Activated CD4-positive, alpha-beta T cell treated with anti-CD3 and anti-CD28 coated beads for 1 hour (primary cell): ENCODE results near the gene BRMS1.
"Not testable (repeated sequence)": the region's sequence is repeated elsewhere in the genome, so short reads cannot be mapped to it uniquely, and the experiment has no call there.

Source experiments
- DNase-seq: peaks from one replicate; pipeline ENCODE4 v3.0.0-alpha.2; 2020

BRMS1 gene, protein sequence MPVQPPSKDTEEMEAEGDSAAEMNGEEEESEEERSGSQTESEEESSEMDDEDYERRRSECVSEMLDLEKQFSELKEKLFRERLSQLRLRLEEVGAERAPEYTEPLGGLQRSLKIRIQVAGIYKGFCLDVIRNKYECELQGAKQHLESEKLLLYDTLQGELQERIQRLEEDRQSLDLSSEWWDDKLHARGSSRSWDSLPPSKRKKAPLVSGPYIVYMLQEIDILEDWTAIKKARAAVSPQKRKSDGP

DNA sequence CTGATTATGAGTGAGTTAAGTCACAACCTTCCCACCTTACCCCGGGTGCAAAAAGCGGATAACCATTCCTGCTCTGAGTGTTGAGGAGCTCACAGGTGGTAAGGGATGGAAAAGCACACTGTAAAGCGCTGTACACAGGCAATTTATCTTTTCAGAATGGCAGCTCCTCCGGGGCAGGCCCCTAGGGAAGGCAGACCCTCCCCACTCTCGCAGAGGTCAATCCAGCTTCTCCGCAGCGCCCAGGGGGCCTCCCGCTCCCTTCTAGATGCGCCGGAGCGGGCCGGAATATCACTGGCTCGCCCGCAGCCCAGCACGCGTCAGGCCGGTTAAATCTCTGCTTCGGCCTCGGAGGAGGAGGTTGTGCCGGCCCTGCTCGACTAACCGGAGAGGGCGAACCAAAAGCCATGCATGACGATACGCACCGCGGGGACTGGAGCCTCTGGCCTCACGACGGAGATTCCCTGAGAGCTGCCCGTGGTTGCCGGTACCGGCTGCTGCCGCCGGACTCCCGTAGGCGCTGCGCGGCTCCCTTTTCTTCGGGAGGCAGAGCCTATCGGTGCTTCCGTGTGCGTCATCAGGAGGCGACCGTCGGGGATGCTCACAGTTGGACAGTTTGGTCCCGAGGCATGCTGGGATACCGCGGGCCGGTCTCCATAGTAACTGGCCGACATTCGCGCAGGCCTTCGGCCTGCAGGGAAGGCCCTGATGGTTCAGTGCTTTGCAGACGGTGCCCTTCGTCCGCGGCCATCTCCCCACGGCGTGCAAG, at the start of gene BRMS1:
BRMS1 (minus strand) TSS at position 555 of the 766 bp plus-strand sequence. CDS start 2,870 bp downstream, outside the sequence.
- DNase-seq: peak; percentile 94

DNA sequence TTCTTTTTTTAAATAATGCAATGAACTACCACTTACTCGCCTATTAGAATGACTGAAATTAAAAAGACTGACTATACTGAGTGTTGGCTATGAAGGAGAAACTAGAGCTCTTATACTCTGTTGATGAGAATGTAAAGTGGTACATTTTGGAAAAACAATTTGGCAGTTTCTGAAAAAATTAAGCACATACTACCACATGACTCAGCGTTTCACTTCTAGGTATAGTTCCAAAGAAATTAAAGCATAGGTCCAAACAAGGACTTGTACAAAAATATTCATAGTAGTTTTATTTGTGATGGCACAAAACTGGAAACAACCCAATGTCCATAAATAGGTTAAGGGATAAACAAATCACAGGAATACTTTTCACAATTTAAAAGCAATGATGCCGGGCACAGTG, 49.0 kb upstream of the BRMS1 start:
- no peak for DNase-seq

DNA sequence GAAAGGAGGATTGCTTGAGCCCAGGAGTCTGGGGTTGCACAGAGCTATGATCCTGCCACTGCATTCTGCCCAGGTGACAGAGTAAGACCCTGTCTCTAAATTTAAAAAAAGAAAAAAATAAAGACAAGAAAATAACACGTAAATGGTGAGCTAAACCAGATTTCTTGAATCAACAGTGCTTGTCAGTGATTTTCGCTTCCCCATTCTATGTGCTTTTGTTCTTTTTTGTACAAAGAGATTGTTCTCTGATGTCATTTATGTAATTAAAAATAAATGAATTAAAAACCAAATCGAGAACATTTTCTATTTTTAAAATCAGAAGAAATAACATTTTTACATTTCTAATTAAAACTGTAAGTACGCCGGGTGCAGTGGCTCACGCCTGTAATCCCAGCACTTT, 46.4 kb upstream of the BRMS1 start:
- DNase-seq: no peak

DNA sequence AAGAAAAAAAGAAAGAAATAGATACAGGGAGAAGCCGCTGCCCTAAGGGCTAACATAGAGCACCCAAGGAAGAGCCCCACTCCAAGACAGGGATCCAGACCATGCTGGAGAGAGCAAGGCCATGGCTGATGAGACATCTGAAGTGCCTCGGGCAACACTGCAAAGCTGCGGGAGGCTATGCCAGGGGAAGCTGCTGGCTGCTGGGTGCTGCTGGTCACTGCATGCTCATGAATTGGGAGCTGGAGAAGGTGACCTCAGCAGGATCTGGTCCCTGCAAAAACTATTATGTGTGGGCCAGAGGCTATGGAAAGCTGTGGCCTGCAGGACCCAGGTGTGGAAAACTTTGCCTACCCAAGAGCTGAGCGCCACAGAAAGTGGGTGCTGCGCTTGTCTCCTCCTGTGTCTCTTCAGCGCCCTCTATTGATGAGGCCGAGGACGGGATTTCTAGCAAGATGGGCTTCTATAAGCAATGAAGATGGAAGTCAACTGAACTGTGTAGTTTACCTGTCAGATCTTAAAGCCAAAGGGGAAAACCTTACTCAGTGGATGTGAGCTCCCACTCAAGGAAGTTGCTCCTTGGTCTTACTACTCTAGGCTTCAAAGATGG, 44.0 kb upstream of the BRMS1 start:
- DNase-seq: peak; percentile 50

DNA sequence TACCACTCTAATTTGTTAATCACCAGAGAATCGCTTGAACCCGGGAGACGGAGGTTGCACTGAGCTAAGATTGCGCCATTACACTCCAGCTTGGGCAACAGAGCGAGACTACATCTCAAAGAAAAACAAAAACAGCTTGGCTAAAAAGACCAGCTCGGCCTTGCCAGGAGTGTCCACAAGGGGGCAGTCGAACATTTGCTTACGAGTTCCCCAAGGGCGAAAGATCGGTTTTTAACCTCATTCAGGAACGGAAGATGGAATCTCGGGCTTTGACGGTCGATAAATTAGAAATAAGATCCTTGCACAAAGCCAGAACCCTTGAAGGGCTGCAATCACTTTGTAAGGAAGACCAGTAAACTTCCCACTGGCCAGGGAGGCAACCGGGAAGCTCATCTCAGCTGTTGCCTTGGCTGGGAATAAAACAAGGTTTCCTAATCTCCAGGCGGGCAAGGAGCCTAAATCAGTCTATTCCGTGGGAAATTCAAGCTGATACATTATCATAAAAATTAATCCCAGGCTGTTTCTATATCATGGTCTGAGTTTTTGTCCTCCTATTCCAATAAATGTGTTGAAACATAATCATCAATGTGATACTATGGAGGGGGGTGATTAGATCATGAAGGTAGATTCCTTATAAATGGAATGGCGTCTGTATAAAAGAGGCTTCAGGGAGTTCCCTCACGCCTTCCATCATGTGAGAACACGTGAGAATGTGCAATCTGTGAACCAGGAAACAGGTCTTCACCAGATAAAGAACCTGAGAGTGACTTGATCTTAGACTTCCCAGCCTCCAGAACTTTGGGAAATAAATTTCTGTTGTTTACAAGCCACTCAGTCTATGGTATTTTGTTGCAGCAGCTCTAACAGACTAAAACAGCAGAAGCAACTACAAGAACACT, 41.5 kb upstream of the BRMS1 start:
- DNase-seq: peak; percentile 71

DNA sequence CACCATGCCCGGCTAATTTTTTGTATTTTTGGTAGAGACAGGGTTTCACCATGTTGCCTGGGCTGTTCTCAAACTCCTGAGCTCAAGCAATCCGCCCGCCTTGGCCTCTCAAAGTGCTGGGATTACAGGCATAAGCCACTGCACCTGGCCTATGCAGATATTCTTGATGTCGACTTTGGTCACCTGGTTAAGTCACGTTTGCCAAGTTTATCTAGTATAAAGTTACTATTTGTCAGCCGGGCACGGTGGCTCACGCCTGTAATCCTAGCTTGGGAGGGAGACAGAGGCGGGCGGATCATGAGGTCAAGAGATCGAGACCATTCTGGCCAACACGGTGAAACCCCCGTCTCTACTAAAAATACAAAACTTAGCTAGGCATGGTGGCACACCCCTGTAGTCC, 39.4 kb upstream of the BRMS1 start:
- DNase-seq: not testable (repeated sequence)

DNA sequence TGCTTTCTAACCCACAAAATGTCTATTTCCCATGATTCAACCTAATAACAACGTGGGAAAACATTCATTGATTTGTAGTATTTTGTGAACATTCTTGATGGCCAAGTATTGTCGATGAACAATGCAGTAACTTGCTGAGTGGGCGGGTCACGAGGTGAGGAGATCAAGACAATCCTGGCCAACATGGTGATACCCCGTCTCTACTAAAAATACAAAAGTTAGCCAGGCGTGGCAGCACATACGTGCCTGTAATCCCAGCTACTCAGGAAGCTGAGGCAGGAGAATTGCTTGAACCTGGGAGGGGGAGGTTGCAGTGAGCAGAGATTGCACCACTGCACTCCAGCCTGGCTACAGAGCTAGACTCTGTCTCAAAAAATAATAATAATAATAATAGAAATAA, 35.4 kb upstream of the BRMS1 start:
- DNase-seq: not testable (repeated sequence)

DNA sequence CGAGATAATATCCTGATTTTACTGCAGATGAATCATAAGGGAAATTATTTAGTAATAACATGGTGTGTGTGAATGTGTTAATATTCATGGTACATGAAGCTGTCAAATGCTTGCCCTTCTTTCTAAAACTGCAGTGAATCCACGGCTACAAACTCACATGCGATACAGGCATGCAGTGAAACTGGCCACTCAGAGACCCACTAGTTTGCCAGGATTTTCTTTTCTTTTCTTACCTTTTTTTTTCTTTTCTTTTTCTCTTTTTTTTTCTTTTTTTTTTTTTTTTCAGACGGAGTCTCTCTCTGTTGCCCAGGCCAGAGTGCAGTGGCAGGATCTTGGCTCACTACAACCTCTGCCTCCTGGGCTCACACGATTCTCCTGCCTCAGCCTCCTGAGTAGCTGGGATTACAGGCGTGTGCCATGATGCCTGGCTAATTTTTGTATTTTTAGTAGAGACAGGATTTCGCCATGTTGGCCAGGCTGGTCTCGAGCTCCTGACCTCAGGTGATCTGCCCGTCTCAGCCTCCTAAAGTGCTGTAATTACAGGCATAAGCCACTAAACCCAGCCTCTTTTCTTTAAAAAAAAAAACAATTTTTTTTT, 28.9 kb upstream of the BRMS1 start:
- DNase-seq: not testable (repeated sequence)

DNA sequence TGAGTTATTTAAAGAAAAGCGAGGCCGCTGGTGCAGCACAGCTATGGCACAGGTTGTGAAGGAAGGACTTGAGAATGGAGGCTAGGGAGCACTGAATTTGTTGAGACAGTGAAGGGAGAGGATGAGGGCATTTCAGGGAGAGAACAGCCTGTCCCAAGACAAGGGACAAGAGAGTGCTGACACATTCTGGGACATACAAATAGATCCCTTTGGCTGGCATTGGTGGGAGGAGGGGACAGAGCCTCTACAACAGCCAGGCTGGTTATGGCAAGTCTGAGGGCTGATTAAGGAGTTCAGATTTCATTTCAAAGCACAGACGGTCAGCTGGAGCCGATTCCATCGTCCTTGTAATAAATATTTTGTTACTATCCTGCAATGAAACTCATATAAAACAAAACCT, 28.4 kb upstream of the BRMS1 start:
- DNase-seq: no peak

DNA sequence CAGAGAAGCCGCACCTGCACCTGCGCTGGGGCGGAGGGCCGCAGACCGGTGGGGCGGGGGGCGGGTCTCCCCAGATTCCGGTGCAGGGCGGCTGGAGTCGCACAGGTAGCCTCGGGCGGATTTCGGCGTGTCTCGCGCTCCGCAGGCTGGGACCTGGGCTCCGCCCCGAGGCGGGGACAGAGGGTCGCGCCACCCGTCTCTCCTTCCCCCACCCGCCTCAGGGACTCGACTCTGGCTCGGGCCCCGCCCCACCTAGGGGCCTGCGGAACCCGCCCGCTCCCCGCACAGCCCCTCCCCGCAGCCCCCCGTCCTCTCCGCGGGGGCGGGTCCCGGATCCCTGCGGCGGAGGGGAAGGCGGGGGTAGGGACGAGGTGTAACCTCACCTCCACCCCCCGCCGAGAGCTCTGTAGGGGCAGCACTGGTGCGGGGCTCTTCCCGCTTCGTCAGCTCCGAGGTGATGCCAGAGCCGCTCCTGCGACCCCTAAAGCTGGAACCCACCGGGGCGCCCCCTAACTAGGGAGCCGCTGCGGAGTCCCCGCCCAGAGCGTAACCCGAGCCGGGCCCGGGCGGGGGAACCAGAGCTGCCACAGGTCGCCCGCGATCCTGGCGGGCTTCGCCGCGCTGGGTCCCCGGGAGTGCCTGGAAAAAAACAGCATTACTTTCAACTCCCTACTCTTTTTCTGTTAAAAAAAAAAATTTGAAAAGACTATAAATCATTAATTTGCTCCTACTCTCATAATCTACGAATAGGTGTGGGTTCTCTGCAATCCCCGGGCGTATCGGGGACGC, 26.9 kb upstream of the BRMS1 start, which contains the start of gene SLC29A2:
SLC29A2 (minus strand) TSS at position 134 of the 789 bp plus-strand sequence. CDS start 169 bp downstream, outside the sequence.
- peak; percentile 55 for DNase-seq

DNA sequence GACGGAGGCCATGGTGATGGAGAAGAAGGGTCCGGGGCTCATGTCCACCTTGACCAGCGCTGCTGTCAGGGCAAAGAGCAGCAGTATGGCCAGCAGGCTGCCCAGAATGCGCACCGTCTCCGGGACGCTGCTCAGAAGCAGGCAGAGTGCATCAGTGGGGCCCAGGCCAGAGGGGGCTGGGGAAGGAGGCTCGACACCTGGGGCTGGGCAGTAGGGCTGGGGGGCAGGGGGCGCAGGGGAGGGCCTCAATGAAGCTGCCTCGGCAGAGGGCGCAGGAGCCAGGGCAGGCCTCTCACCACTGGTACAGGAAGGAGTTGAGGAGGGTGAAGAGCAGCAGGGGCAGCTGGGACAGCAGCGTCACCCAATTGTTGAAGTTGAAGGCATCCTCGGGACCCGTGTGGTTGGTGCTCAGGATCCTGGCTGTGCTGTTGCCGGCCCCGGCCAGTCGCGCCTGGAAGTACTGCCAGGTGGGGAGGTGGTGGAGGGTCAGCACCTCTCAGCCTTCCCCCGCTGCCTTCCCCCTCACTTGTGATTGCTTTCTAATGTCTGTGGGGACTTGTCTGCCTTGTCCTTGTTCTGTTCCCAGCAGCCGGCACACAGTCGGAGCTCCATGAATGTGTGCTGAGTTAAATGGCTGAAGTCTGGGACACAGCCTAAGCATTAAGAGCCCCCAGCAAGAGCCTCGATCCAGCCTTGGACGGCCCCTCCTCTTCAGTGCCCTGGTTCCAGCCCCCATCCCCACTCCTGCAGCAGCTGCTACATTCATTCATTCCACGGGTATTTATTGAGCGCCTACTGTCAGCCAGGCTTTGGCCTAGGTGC, 24.4 kb upstream of the BRMS1 start:
- no peak for DNase-seq

DNA sequence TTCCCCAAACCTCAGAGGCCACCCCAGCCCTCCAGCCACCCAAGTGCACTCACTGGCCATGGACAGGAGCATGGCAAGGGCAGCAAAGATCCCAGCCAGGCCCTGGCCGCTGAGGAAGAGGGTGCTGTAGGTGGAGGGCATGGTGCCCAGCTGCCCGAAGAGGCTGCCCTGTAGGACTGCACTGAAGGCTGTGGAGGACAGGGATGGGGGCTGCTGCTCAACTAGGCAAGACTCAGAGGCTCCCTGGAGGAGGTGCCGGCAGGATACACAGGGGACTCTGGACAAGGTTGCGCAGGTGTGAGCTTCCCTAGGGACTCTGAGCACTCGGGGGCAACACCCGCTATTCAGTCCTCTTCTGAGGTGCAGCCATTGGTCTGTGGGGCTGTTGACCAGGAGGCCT, 23.6 kb upstream of the BRMS1 start:
- no peak for DNase-seq

DNA sequence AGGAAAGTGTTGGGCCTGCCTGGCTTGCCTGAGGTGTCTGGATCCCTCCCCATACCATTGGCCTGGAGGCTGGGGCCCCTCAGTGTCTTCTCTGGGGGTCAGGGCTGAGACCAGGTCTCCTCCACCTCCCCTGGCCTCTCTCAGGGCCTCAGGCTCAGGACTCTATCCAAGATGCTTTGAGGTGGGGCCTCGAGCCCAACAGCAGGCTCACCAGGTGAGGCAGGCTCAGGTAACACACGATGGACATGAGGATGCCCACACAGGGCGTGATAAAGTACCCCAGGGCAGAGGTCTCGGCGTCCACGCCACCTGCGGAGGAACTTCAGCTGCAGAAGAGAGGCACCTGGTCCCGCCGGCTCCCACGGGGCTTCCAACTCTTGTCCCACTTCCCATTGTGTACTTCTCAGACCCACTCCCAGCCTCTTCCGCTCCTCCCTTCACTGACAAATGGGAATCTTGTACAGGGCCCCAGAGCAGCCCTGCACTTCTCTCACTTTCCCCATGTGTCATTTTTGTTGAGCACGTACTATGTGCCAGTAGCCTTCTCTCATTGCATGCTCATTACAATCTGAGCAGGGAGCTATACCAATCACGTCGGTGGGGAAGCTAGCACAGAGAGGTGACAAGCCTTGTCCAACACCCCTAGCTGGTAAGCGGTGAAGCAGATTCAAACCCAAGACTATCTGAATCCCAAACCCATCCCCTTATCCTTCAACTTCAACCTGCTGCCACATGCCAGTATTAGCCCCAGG, 22.8 kb upstream of the BRMS1 start:
- DNase-seq: no peak

DNA sequence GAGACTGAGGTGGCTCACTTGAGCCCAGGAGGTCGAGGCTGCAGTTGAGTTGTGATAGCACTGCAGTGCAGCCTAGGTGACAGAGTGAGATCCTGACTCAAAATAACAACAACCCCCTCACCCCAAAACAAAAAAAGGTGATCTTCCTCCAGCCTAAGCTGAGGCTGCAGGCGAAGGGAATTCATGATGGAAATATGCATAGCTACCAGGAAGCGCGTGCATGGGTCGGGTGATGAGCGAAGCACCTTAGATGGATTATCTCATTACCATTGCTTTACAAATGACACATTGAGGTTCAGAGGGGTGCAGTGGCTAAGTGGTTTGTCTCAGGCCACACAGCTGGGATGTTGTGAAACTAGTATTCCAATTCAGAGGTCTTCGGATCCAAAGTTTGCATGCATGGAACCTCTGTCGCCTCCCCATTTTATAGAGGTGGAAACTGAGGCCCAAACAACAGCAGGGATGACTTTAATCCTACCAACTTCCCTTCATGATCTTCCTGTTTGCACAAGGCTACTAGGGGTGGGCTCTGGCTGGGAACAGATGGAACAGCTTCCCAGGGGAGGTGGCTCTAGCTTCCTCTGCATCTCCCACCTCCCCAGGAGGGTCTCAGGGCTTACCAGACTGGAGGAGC, 22.1 kb upstream of the BRMS1 start:
- DNase-seq: no peak

DNA sequence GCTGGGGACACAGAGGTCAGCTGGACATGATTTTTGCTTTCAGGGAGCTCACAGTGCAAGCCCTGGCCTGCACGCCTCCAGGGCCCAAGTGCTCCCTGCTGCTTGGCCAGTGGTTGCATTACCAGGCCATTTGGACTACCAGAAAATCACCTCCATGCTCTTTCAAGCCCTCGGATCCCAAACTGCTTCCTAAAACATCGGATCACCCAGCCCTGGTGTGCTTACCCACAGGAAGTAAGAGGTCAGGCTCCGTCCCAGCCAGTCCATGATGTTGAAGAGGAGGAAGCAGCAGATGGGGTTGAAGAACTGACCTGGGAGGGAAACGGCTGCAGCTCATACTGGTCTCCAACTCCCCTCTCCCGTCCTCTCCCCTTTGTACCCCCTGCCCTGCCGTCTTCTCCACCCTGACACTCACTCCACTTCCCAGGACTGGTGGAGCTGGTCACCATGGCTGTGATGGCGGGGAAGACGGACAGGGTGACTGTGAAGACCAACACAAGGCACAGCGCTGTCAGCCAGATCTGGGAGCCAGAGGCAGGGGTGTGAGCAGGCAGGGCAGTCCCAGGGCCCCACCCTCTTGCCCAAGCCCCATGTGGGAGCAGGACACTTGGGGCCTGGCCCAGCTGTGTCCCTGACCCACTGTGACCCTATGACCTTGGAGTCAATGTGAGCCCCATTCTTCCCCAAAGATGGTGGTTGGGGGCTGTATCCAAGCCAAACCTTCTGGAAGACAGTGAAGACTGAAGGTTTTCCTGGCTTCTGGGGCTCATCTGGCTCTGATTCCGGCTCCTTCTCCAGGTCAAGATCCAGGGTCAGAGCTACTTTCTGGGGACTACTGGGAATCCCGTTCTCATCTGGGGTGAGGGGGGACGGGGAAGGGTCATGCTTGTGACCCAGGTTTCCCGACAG, 21.1 kb upstream of the BRMS1 start:
- no peak for DNase-seq

DNA sequence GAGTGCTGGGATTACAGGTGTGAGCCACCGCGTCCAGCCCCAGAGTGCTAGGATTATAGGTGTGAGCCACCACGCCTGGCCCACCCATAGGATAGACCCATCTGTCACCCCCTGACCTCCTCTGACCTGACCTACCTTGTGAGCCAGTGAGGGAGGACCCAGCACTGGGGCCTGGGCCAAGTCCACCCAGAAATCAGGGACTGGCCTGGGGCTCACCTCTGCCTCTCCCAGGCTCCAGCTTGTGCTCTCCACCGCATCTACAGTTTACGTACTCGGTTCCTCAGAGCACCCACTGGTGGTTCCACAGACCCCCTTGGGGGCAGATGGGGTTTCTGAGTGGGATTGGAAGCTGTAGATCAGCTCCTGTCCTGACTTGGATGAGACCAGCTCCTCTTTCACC, 20.3 kb upstream of the BRMS1 start:
- no peak for DNase-seq

DNA sequence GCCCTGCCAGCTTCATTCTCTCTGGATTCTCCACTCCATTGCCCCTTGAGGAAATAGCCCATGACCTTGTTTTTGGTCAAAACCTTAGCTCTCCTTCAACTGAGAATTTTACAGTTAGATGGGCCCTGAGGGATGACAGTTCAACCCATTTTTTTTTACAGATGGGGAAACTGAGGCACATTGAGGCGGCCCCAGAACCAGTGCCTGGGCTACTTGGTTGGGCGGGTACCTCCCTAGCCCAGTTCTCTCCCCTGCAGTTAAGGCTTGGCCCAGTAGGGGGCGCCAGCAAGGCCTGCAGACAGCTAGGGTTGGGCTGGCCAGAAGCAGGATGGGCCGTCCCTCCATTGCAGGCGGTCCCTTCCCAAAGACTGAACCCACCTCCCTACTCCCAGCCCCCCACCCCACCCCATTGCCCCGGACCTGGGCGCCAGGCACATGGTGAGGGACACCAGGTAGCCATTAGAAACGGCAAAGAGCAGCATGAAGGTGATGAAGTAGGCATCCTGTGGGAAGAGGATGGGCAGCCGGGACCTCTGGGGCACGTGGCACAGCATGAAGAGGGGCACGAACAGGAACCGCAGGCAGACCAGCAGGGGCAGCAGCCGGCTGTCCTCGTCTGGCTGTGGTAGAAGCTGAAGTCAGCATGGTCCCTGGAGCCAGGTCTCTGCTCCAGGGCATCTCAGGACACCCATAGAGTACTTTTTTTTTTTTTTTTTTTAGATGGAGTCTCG, 19.1 kb upstream of the BRMS1 start:
- DNase-seq: peak; percentile 47

DNA sequence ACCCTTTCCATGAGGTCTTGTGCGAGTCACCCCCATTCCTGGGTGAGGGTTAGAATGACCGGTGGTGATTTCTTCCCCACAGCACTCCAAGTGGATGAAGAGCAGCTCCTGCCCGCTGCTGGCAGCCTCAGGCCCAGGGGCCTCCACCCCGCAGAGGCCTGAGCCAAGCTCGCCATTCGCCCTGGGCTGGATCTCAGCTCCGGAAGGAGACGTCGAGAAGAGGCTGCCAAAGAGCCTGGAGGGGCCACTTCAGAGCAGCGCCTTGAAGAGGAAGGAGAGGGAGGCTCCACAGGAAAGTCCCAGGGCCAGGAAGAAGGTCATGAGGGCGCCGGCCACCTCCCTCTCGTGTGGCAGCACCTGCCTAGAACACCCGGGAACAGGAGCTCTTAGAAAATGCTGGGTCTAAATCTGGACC, 18.3 kb upstream of the BRMS1 start:
- DNase-seq: no peak
